ENCODE measurements around the gene RNASET2. TPM values are rescaled to one million over a fixed set of nuclear protein-coding genes. Genes with fewer than 3 reads are reported as not detected.

Gene RNASET2
- total and polyA plus RNA-seq, 2 of the 13 experiments (the other 11 are each of a cell fraction or from before 2014, with no cell fraction given) = 44.6 to 597 TPM

DNA sequence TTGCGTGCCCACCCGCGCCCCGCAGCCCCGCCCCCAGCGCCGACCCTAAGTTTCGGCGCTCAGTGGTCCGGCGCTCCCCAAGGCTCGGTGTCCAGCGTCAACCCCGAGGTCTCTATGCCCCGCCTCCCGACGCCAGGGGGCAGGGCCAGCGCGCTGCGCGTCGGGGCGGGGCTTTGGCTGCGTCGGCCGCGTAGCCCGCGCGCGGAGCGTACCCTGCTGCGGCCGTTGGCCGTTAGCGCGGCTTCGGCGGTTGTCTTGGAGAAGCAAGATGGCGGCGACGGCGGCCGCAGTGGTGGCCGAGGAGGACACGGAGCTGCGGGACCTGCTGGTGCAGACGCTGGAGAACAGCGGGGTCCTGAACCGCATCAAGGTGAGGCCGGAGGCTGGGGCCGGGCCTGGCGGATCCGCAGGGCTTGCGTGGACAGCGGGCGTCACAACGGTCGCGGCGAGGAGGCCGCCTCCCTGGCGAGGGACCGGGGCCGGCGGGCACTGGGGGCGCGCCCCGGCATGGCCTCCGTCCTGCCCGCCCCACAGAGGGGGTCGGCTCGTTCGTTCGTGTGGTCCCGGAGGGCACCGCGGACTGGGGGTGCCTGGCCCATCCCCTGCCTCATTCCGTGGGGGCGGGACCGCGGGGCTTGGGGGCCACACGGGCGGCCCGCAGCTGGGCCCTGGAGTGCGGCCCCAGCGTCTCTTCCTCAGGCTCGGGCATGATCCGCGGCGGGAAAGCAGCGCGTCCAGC is 43.0 kb upstream of the RNASET2 start, which contains the start of gene CEP43 (continued):
- TF ChIP-seq SIN3A (IDR thresholded peaks at IDR 0.05; ENCODE audit: borderline replicate concordance, low read depth, low read length) (peak; percentile 80; the same call in 1 of the 2 replicates), ZNF724P (CRISPR knock-in tag; IDR thresholded peaks at IDR 0.05; ENCODE audit: borderline replicate concordance) (peak; percentile 92; the same call in 1 of the 2 replicates), ZBTB7A (CRISPR knock-in tag; IDR thresholded peaks at IDR 0.05) (peak; percentile 54; the same call in 1 of the 2 replicates), ZNF281 (CRISPR knock-in tag; IDR thresholded peaks at IDR 0.05; ENCODE audit: borderline replicate concordance) (peak; percentile 29; the same call in 1 of the 2 replicates), NAIF1 (CRISPR knock-in tag; IDR thresholded peaks at IDR 0.05; ENCODE audit: borderline replicate concordance) (peak; percentile 100), TMF1 (CRISPR knock-in tag; IDR thresholded peaks at IDR 0.05; ENCODE audit: low read depth) (peak; percentile 91), ZNF740 (CRISPR knock-in tag; IDR thresholded peaks at IDR 0.05) (0 out of 2 replicates have a peak, but pooled peaks have one; percentile 13), SP2 (CRISPR knock-in tag; IDR thresholded peaks at IDR 0.05) (peak; percentile 59; the same call in 1 of the 2 replicates), BRCA1 (CRISPR knock-in tag; IDR thresholded peaks at IDR 0.05) (peak; percentile 61; the same call in 1 of the 2 replicates), ZBTB26 (CRISPR knock-in tag; IDR thresholded peaks at IDR 0.05; ENCODE audit: borderline replicate concordance) (0 out of 2 replicates have a peak, but pooled peaks have one; percentile 36), MLX (CRISPR knock-in tag; IDR thresholded peaks at IDR 0.05) (no peak), CREB3 (CRISPR knock-in tag; IDR thresholded peaks at IDR 0.05) (0 out of 2 replicates have a peak, but pooled peaks have one; percentile 34), GATAD1 (CRISPR knock-in tag; IDR thresholded peaks at IDR 0.05) (peak; percentile 80), SNAPC5 (CRISPR knock-in tag; IDR thresholded peaks at IDR 0.05; ENCODE audit: borderline replicate concordance) (0 out of 2 replicates have a peak, but pooled peaks have one; percentile 33), ZNF563 (CRISPR knock-in tag; IDR thresholded peaks at IDR 0.05) (peak; percentile 50), ZNF550 (CRISPR knock-in tag; IDR thresholded peaks at IDR 0.05; ENCODE audit: borderline replicate concordance) (0 out of 2 replicates have a peak, but pooled peaks have one; percentile 52), DNMT3B (CRISPR knock-in tag; conservative IDR thresholded peaks at IDR 0.05) (no peak), ZMAT3 (CRISPR knock-in tag; conservative IDR thresholded peaks at IDR 0.05) (peak; percentile 17)
- TF ChIP-seq, protein P1, sequence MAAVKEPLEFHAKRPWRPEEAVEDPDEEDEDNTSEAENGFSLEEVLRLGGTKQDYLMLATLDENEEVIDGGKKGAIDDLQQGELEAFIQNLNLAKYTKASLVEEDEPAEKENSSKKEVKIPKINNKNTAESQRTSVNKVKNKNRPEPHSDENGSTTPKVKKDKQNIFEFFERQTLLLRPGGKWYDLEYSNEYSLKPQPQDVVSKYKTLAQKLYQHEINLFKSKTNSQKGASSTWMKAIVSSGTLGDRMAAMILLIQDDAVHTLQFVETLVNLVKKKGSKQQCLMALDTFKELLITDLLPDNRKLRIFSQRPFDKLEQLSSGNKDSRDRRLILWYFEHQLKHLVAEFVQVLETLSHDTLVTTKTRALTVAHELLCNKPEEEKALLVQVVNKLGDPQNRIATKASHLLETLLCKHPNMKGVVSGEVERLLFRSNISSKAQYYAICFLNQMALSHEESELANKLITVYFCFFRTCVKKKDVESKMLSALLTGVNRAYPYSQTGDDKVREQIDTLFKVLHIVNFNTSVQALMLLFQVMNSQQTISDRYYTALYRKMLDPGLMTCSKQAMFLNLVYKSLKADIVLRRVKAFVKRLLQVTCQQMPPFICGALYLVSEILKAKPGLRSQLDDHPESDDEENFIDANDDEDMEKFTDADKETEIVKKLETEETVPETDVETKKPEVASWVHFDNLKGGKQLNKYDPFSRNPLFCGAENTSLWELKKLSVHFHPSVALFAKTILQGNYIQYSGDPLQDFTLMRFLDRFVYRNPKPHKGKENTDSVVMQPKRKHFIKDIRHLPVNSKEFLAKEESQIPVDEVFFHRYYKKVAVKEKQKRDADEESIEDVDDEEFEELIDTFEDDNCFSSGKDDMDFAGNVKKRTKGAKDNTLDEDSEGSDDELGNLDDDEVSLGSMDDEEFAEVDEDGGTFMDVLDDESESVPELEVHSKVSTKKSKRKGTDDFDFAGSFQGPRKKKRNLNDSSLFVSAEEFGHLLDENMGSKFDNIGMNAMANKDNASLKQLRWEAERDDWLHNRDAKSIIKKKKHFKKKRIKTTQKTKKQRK (IDR thresholded peaks at IDR 0.05; ENCODE audit: low read length) = no peak

Data from HepG2 (cell line).